Measurements from ENCODE around the gene PHLDA2.

Gene PHLDA2

DNA sequence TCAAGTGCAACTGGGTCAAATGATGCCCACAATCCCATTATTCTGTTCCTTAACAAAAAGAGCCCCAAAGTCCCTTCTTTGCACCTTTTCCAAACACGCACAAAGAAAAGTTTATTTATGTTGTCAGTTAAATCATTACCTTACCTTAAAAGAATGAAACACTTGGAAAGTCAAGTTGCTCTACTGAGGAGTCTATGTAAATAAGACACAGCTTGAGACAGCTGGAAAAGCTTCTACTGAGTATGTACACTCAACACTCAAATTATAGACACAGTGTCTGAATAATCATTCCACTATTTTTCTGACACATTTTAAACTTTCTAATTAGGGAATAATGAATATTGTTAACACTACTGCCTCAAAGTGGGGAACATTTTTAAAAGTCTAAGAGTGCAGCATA, 21.6 kb upstream of the PHLDA2 start:
- no peaks in the 10 kb centered on the region for H3K27me3 ChIP-seq (replicated peaks)
- H3K4me3 ChIP-seq (ENCODE audit: low read depth, low read length): no peak overlapping the region
- H3K36me3 ChIP-seq (replicated peaks): peaks cover 38% of the 10 kb centered on the region
- in situ Hi-C loops (cut with HindIII; ENCODE audit: low pct_ligation_motif_present, low sequenced_read_pairs): no loop called here
- TF ChIP-seq, protein P1, sequence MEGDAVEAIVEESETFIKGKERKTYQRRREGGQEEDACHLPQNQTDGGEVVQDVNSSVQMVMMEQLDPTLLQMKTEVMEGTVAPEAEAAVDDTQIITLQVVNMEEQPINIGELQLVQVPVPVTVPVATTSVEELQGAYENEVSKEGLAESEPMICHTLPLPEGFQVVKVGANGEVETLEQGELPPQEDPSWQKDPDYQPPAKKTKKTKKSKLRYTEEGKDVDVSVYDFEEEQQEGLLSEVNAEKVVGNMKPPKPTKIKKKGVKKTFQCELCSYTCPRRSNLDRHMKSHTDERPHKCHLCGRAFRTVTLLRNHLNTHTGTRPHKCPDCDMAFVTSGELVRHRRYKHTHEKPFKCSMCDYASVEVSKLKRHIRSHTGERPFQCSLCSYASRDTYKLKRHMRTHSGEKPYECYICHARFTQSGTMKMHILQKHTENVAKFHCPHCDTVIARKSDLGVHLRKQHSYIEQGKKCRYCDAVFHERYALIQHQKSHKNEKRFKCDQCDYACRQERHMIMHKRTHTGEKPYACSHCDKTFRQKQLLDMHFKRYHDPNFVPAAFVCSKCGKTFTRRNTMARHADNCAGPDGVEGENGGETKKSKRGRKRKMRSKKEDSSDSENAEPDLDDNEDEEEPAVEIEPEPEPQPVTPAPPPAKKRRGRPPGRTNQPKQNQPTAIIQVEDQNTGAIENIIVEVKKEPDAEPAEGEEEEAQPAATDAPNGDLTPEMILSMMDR (IDR thresholded peaks at IDR 0.05; ENCODE audit: low read depth, low read length, missing control alignments): no peak
- DNase-seq: no peak
- peak overlapping the region; percentile 82 for H3K27ac ChIP-seq

DNA sequence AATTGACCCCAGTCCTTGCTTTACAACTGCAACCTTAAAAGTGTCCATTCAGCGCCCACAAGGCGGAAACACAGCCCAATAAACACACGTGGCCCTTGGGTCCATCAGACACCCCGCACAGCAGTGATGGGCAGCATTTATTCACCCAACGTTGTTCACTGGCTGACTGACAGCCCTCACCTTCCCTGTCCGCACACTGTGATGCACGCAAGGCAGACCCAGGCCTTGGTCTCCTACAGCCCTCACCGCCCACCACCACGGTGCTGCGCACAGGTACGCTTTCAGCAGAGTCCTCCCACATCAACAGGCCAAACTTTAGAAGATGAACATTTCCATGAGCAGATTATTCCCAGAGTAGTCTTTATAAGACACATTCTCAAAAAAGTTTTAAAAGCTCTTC, 20.7 kb upstream of the PHLDA2 start:
- H3K36me3 ChIP-seq (replicated peaks): peaks cover 33% of the 10 kb centered on the region
- H3K27ac ChIP-seq: no peak overlapping the region
- no peaks in the 10 kb centered on the region for H3K27me3 ChIP-seq (replicated peaks)
- TF ChIP-seq, protein P1 (IDR thresholded peaks at IDR 0.05; ENCODE audit: low read depth, low read length, missing control alignments): no peak
- in situ Hi-C loops (cut with HindIII; ENCODE audit: low pct_ligation_motif_present, low sequenced_read_pairs): no loop called here
- H3K4me3 ChIP-seq (ENCODE audit: low read depth, low read length): no peak overlapping the region
- DNase-seq: no peak

DNA sequence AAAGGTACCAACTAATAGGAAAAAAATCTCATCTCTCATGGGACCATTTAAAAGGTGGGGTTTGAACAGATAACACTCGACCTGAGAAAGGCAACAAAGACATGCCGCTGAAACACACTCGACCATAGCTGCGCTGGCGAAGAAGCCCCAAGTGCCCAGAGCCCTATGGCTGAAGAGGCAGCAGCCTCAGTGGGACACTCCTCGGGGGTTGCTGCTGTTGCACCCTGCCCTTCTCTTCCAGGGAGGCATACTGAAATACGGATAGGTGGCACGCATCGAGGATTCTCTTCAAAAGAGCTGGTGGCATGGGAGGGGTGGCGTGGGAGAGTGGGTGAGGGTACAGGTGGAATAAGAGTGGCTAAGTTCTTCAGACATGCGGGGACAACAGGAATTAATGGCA, 18.5 kb upstream of the PHLDA2 start:
- TF ChIP-seq, protein P1 (IDR thresholded peaks at IDR 0.05; ENCODE audit: low read depth, low read length, missing control alignments): no peak
- no peak overlapping the region for H3K27ac ChIP-seq
- in situ Hi-C loops (cut with HindIII; ENCODE audit: low pct_ligation_motif_present, low sequenced_read_pairs): no loop called here
- no peaks in the 10 kb centered on the region for H3K27me3 ChIP-seq (replicated peaks)
- DNase-seq: no peak
- H3K4me3 ChIP-seq (ENCODE audit: low read depth, low read length): no peak overlapping the region
- H3K36me3 ChIP-seq (replicated peaks): peaks cover 33% of the 10 kb centered on the region

DNA sequence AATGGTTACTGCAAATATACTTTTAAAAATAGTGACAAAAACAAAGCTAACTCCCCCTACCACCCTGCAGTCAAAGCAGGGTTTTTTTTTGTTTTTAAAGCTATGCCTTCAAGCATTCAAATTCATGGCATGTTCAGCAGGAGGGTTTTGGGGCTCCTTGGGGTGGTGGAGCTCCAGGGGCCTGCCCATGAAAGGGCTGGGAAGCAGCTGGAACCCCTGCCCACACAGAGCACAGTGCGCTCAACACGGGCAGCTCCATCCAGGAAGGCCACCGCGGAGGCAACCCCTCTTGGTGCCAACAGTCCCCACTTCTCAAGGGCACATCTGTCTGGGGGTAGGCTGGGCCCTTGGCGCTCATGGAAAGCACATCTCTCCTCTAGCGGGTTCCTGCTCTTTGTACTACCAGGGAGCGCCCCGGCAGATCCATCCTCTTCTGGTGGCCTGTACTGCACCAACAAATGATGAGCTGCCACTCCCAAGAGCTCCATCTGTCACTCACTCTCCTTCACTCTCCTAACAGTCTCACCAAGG, 16.6 kb upstream of the PHLDA2 start:
- TF ChIP-seq, protein P1 (IDR thresholded peaks at IDR 0.05; ENCODE audit: low read depth, low read length, missing control alignments): no peak
- no peak for DNase-seq
- Histone ChIP-seq H3K4me3 (ENCODE audit: low read depth, low read length) (no peak overlapping the region), H3K36me3 (replicated peaks) (peaks cover 28% of the 10 kb centered on the region), H3K27me3 (replicated peaks) (no peaks in the 10 kb centered on the region), H3K27ac (peak overlapping the region; percentile 4)
- in situ Hi-C loops (cut with HindIII; ENCODE audit: low pct_ligation_motif_present, low sequenced_read_pairs): no loop called here

DNA sequence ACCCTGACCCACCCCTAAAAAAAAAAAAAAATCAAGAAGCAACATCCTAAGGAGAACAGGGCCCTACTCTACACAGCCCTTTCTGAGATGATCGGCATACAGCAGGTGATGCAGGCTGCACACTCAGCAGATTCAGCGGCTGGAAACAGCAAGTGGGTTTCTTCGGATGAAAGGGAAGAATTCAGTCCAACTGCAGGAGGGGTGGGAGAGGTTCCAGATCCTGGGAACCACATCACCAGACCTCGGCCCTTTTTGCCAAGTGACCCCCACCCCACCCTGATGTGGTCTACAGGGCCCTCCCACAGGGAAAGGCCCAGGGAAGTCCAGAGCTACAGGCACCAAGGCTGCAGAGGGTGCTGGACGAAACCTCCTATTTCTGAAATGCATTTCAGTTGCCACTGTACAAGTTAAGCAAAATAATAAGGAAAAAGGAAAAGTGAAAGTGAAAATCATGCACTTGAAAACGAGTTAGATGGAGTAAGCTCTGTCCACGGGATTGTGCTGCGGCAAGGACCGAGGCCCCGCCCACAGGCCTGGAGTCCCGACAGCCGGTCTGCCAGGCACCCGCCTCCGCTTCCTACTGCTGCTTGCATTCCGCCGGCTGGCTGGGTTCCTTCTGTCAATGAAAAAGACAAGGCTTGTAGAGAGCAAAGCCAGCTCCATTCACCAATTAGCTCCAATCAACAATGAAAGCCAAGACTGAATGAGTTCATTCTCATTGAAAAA, 16.0 kb upstream of the PHLDA2 start:
- peak overlapping the region; percentile 41 for H3K27ac ChIP-seq
- peak overlapping the region; percentile 6 for H3K4me3 ChIP-seq (ENCODE audit: low read depth, low read length)
- TF ChIP-seq, protein P1 (IDR thresholded peaks at IDR 0.05; ENCODE audit: low read depth, low read length, missing control alignments): no peak
- H3K36me3 ChIP-seq (replicated peaks): peaks cover 26% of the 10 kb centered on the region
- H3K27me3 ChIP-seq (replicated peaks): no peaks in the 10 kb centered on the region
- in situ Hi-C loops (cut with HindIII; ENCODE audit: low pct_ligation_motif_present, low sequenced_read_pairs): no loop called here
- peak; percentile 93 for DNase-seq

All from brain microvascular endothelial cell (primary cell).